ENCODE measurements around the gene ITGBL1.

Gene ITGBL1

GRCh38 chr13:101452519-101453485, at the start of gene ITGBL1:
TSS of gene ITGBL1 (plus strand) at chr13:101452675. CDS start at chr13:101452834, 159 bp downstream.
- in situ Hi-C loops (cut with MboI; ENCODE audit: low sequenced_read_pairs): no loop called here

- in situ Hi-C loops (cut with MboI; ENCODE audit: low sequenced_read_pairs): no loop called here
Measured at GRCh38 chr13:101406791-101407190, 45.7 kb upstream of the ITGBL1 start.

GRCh38 chr13:101408154-101408553, 44.3 kb upstream of the ITGBL1 start:
- in situ Hi-C loops (cut with MboI; ENCODE audit: low sequenced_read_pairs): no loop called here

DNA sequence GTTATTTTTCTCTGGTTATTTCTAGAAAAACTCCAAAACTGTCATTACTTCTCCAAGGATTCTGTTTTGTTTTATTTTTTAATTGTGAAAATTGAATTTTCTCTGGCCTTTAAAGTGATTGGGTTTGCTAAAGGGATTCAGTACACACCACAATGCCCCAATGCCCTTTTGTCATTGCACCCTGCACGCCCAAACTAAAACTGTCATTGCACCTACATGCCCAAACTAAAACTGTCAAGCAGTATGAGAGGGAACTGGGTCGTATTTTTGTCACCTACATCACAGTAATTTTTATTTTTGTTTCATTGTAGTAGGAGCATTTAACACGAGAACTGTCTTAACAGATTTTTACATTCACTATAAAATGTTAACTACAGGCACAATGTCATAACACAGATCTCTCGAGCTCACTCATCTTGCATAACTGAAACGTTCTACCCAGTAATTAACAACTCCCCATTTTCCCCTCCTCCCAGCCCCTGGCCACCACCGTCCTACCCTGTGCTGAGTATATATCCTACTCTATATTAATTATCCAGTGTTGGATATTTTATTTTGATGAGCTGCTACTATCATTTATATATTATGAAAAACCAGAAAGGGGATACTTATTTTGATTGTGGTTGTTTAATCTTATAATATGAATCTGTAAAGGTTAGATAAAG, 43.4 kb upstream of the ITGBL1 start:
- in situ Hi-C loops (cut with MboI; ENCODE audit: low sequenced_read_pairs): no loop called here

DNA sequence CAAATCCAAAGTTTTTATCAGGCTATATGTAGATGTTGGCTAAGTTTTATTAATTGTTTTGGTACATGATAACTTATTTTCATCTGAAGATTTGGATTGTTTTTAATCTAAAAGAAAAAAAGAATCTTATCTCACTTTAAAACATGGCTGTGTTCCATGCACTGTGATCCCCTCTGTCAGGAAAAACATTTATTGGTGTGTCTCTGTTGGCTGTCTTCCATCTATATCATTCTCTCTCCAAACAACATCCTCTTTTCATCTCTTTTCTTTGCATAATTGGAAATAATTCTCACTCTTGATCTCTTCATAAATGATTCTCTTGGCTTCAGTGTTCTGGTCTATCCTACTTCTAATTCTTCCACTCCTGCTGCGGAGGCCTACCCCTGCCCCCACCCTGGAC, 40.4 kb upstream of the ITGBL1 start:
- in situ Hi-C loops (cut with MboI; ENCODE audit: low sequenced_read_pairs): no loop called here

DNA sequence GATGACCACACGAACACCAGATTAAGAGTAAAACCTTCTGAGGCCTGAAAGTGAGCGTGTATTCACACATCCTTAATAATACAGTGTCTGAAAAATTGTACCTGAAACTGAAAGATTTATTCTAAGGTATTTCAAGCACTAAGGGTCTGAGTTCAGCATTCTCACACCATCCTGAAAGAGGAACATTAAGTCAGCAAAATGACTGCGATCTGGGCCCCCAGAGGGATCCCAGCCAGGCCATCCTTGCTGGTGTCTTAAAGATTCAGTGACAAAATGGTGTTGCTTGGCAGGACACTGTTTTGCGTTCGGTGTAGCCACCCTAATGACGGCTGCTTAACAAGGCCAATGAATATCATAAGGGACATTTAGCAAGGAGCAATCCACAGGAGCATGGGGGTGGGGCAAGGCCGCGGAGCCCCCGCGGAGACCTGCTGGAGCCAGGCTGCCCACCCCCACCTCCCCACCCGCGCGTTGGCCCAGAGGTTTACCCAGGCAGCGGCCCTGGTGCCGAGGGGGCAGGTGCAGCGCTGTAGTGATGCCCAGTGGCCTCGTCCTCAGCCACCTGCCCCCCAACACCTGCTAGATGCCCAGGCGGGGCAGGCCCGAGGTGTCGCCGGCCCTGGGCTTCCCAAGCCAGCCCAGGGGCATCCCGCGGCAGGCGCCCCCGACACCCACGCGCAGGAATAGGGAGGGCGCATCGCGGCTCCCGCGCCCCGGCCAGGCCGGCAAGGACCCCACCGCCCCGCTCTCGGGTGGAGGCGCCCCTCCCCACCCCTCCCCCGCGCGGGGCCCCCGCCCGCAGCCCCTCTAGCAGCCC, 36.9 kb upstream of the ITGBL1 start:
- in situ Hi-C loops (cut with MboI; ENCODE audit: low sequenced_read_pairs): no loop called here

DNA sequence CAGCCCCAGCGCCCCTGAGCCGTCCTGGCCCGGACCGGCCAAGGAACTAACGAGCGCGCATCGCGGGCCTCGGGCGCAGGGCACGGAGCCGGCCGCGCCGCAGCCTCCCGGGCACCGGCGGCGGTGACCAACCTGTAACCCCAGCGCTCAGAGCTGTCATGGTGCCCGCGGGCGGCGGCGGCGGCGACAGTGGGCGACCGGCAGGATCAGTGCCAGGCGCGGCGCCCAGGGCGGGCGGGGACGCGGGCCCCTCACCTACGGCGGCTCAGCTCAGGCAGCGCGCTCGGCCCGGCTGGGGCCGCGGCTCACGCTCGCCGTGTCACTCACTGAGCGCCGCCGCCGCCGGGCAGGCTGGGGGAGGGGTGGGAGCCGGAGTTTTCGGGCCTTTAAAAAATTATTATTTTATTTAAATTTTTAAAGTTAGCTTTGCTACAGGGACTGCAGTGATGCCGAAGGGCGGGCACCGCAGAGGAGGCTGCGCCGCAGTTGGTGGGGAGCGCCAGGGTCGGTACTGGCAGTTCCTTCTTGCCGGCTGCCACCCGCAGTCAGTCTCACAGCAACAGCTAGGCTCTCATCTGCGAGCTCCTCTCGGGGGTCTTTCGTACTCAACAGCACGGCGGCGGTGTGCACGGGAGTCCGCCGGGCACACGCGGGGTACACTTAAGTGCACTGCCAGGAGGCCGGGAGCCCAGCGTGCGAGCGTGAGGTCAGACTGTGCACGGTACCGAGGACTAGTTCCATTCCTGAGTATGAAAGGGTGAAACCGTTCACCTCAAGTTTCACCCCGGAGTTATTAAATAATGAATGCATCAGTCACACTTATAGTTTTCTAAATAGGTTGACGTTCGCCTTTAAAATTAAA, 36.1 kb upstream of the ITGBL1 start, which contains the start of gene NALCN:
NALCN (minus strand) TSS at position 328 of the 862 bp plus-strand sequence. CDS start 17,382 bp downstream, outside the sequence.
- in situ Hi-C loops (cut with MboI; ENCODE audit: low sequenced_read_pairs): no loop called here

DNA sequence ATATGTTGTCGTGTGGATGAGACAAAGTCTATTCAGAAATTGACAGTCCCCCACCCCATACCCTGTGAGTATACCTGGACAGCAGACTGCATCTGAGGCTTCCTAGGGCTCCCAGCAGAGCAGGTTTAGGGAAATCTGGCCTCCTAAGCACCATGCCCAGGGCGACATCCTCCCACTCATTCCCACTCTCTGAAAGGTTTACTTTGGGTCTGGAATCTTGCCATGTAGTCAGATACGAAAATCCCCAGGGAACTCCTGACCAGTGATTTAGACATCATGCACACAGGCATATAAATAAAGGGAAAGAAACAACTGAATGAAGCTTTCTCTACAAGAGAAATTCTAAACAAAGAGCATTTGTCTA, 35.5 kb upstream of the ITGBL1 start:
- in situ Hi-C loops (cut with MboI; ENCODE audit: low sequenced_read_pairs): no loop called here

GRCh38 chr13:101417501-101417900, 35.0 kb upstream of the ITGBL1 start:
- in situ Hi-C loops (cut with MboI; ENCODE audit: low sequenced_read_pairs): no loop called here

- in situ Hi-C loops (cut with MboI; ENCODE audit: low sequenced_read_pairs): no loop called here
Measured at GRCh38 chr13:101423872-101424271, 28.6 kb upstream of the ITGBL1 start.

DNA sequence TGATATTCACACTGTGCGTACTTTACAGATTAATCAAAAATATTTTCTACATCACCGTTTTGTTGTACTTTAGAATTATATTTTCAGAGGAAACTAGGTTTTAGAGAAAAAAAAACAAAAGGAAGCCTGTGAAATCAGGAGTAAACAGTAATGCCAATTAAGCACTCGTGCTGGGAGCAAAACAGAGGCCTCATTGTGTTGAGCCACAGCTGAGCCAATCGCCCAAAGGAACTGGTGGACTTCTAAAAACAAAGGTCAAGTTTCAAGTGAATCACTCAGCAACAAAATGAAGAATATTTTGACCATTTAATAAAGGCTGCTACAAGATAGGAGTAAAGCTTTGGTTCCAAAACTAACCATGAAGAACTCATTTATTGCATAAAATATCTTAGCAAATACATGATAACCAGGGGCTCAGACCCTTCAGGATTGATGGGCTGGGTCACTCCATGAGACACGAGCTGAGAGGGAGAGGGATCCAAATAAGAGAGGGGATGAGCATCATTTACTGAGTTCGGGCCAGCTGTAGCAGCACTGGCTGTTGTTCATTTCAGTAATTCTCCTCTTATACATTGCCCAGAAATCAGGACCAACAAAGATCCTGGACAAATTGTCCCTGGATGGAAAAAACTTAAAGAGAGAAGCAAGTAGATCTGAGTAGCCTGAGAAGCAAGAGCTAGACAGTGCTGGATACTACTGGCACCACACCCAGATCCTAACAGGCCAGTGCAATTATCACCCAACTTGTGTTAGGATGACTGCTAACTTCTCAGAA, 27.9 kb upstream of the ITGBL1 start:
- in situ Hi-C loops (cut with MboI; ENCODE audit: low sequenced_read_pairs): no loop called here

- in situ Hi-C loops (cut with MboI; ENCODE audit: low sequenced_read_pairs): no loop called here
Measured at GRCh38 chr13:101425156-101425471, 27.4 kb upstream of the ITGBL1 start.

- in situ Hi-C loops (cut with MboI; ENCODE audit: low sequenced_read_pairs): no loop called here
Measured at GRCh38 chr13:101425623-101426022, 26.9 kb upstream of the ITGBL1 start.

GRCh38 chr13:101429733-101430132, 22.7 kb upstream of the ITGBL1 start:
- in situ Hi-C loops (cut with MboI; ENCODE audit: low sequenced_read_pairs): no loop called here

DNA sequence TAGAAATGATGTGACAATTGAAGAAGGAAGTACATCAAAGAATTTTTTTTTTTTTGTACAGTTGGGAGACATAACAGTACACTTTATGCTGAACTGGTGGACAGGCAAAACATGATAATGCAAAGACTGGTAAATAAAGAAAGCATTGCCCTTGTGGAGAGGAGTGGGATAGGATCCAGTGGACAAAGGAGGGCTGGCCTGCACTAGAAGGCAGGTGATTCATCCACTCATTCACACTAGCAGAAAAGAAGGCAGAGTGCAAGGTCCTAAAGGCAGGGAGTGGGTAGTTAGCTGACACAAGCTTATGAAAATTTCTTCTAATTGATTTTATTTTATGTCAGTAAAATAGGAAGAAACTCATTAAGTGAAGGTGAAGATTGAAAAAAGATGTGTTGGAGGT, 18.6 kb upstream of the ITGBL1 start:
- in situ Hi-C loops (cut with MboI; ENCODE audit: low sequenced_read_pairs): no loop called here

DNA sequence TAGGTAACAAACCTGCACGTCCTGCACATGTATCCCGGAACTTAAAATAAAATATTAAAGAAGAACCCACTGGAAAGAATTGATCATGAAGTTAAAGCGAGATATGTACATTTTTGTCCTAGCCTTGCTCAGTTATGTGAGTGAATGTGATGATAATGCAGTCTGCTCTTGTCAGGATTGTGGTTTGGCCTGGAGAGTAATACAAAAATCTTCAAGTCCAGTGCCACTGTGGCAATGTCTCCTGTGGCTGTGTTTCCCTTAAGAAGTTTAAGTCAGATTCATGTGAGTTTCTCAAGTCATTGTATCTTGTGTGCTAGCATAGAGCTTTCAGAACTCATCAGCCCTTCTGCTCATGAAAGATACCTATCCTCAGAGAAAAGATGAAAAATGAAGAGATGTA, 18.0 kb upstream of the ITGBL1 start:
- in situ Hi-C loops (cut with MboI; ENCODE audit: low sequenced_read_pairs): no loop called here

- in situ Hi-C loops (cut with MboI; ENCODE audit: low sequenced_read_pairs): no loop called here
Measured at GRCh38 chr13:101447852-101448251, 4.6 kb upstream of the ITGBL1 start.

- in situ Hi-C loops (cut with MboI; ENCODE audit: low sequenced_read_pairs): no loop called here
Measured at GRCh38 chr13:101449790-101450748, 2.4 kb upstream of the ITGBL1 start.

DNA sequence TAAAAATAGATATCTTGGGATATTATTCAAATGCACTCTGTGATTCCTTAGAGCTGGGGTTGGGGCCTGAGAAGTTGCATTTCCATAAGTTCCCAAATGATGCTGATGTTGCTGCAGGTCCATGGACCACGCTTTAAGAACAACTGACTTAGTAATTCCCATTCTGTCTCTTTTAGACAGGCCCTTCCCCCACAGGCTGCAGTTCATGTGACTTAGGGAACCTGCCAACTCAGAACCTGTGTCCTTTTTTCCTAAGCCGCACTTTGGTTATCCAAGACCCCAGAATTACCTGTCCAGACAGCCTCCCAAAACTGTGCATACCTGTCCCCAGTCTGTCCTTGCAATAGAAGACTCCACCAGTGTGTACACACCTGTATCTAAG, 1.7 kb upstream of the ITGBL1 start:
- in situ Hi-C loops (cut with MboI; ENCODE audit: low sequenced_read_pairs): no loop called here
